CD1c-positive myeloid dendritic cell (primary cell): Measurements from ENCODE around the gene GRM7.

Experiments used
- DNase-seq: peaks from one replicate; pipeline ENCODE4 v3.0.0-alpha.2; 2016; ENCODE audit errors: extremely low spot score

Gene GRM7

DNA sequence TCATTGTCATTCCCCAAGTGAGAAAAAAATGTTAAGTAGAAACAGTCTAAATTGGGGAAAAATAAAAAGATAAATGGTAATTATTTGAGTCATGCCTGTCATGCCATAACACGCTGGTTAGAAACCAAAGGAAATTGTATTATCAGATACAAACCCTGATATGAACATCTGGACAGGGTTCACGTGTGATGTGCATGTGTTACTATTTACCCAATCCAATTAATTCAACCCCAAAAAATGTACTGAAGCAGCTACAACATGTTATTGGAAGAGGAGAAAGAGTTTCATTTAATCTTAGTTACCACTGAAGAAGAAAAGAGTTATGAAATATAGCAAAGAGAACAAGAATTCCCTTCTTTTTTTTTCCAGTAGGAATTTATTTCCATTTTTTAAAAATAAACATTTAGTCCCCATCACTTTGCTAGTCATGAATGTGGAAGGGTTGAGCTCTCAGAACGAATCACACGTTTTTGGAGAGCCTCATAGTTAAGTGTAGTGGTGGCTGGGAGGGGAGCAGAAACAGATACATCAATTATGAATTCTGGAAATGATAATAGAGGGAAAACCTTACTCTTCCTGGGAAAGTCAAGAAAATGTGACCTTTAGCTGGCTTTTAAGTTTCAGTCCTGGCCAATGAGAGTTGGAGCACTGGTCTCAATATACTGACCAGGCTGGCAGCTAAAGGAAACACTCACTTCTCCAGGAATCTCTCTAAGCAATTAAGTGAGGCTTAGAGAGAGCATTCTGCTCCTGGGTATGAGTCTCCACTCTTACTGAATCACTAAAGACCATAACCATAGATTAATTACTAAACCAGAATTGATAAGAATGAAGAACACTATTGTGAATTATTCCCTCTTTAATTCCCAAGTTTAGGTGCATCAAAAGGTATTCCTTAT is 796.5 kb downstream of the GRM7 start:
- DNase-seq: no peak

DNA sequence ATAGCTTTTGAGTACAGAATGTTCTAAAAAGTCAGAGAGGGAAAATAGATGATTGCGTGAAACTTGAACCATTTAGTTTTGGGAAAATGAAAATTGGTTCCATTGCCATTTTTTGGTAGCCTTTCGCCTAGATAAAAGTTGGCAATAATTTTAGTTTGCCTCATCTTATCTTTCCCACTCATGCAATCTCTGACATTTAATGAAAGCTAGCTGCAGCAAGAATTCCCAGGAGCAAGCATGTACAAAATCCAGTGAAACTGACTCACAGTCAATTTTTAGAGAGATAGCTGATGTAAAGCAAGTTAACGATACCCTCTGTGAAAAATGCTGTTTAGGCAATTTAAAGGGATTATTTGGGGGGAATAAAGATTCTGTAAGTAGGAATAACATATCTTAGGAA is 797.4 kb downstream of the GRM7 start:
- no peak for DNase-seq

DNA sequence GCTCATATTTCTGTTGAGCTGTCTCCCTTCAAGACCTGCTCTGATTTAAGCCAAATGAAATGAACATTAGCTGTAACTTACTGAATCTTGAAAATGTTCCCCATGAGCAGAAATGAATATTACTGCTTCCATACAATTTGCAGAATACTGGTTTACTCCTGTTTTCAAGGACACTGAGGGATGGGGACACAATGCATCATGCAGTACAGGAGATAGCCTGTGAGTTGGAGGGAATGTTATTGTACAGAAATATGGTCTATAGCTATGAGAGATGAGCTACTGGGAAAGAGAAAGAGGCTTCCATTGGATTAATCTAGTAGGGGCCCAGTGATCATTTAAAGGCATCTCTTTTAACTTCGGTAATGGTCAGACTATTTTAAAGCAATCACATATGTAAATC is 798.2 kb downstream of the GRM7 start:
- no peak for DNase-seq

DNA sequence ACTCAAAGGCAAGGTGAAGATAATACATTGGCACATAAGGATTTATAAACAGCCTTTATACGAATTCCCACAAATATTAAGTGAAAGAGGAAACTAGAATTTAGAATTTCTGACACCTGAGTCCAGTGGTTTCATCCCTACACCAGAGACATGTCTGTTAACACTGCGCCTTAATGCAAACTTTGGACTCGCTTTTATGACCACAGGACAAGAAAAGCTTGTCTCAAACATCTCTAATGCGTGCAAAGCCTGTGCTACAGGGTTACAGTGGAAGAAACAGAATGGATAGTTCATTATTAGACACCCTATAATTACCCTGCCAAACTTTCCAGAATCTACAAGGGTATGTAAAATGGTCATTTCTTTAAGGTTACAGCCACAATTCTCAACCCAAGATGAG is 802.9 kb downstream of the GRM7 start:
- no peak for DNase-seq

DNA sequence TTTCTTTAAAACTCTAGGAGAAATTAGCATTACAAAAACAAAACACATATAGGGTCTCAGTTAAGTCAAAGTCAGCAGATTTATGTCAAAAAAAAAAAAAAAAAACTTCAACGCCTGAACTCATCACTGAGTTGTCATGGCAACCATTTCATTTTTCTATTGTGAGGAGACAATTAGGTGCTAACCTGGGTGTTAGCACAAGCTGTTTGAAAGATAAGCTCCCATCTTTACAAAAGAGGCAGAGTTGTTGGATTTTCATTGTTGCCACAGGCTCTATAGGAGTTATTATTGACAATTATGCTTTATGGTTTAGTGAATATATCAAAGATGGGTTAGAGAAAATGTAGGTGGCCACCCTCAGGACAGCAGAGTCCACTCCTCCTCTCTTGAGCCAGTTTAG is 806.9 kb downstream of the GRM7 start:
- DNase-seq: no peak

DNA sequence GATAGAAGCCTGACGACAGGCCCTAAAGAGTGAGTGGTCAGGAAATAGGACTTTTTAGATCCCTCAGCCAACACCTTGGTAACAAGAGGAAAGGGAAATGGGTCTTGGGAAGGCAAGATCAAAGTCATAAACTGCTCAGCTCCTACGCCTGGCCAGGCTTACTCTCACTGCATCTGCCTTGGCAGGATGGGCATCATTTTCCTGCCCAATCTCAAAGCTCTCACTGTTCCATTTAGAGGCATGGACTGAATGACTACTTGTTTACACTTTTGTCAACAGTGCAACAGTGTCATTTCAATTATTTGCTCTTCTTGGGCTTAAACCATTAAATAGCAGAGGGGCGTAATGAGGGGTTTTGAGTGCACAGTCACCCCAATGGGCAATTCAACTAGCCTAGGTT is 808.7 kb downstream of the GRM7 start:
- no peak for DNase-seq

DNA sequence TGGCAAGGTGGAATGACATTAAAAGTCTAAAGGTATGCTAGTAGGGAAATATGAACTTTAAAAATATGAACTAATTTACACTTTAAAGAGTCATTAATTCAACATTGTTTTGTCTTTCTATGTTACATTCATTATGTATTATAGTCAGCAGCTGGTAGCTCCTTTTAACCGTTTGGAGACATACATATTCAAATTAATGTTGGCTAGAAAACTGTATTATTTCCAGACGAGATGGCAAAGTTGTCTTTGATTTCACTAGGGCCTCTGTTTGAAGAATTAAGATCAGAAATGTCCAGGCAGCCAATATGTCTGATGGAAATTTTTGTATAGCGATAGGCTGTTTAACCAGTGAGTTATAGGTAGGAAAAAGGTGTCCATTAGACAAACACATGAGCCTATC is 817.6 kb downstream of the GRM7 start:
- DNase-seq: no peak

DNA sequence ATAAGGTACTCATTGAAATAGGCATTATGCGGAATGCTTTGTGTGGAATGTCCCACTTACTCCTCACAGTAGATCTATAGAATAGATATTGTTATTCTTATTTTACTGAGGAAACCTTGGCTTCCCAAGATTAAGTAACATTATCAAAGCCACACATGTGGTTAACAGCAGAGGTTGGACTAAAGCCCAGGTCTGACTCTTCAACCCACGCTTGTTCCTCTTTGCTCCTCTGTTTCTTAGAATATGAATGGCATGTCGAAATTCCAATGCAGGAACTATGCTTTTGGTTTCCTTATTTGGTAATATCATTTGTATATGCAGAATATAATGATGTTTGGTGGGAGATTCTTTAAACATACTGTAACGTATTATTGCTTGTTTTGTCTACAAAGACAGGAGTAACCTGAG is 821.9 kb downstream of the GRM7 start:
- DNase-seq: peak; percentile 93

DNA sequence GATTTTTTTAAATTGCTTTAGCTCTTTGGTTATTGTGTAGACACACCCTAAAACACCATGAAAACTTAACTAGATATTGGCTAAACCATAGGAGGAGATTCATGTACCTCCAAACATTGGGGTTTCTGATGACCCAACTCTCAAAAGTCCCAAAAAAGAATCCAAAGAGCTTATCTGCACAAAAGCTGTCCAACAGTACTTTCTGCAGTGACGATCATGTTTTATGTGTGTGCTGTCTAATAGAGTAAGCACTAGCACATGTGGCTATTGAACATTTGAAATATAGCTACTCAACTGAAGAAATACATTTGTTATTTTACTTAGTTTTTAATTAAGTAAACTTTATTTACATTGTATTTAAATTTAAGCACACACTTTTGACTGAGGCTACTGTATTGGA is 822.5 kb downstream of the GRM7 start:
- no peak for DNase-seq

DNA sequence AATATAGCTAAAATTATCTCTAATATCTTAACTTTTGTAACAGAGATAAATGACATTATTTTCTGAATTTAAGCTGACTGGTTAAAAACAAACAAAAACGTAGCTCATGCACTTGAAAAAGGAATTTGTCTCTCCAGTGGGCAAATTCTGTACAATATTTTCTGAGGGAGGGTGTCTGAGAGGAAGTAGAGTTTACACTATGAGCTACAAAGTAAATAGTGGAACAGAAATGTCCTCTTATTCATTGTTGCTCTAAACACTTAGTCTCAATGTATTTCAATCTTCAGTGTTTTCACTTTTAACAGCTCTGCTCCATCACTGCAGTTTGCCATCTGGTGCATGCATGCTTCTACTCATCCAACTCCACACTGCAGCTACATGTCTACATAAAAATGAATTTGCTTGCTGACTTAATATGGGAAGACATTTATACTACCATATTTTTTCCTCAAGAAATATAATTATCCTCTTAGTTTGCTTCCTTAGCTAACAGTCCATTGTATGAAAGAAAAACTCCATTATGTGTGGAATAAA is 823.3 kb downstream of the GRM7 start:
- DNase-seq: peak; percentile 47

DNA sequence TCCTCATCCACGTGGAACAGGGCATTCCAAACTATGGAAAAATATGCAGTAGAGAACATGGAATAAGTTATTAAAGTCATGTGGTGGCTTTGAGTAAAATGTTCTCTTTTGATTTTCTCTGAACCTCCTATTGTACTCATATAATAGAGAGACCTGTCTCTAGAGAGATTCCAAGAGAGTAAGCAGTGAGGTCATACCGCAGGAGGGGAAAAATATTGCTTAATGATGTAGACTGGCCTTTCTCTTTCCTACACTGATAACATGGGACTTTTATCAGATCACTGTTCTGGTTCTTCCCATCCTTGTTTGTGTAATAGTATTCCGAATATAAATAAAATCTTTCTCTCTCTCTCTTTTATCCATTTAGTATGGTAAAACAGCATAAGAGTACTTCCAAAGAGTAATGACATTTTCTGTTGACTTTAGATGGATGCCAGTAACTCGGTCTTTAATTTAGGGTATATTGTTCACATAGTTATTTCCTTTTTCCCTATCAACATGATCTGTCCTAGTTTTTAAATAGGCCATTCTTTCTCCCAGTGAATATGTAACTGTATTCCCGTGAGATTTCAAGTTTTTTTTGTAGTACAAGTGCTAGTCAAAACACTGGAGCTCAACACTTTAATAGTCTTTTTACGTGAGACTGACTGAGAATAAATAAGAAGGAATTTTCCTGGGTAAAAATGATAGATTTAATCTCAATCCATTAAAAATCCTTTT is 826.7 kb downstream of the GRM7 start:
- DNase-seq: no peak

DNA sequence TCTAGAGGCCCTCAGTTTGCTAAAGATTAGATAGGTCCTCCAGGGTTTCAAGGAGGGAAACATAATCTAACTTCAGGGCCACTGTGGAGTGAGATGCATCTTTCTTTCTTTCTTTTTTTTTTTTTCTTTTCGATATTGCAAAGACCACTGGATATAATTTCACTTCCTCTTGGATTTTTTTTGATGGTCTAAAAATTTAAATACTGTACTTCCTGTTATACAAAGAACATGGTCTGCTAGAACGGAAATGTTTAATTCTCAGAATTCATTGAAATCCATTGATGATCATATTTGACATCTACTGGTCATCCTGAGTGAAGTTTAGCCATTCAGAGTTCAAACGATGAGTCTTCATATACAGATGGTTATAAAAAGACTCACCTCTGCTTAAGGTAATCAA is 832.0 kb downstream of the GRM7 start:
- DNase-seq: peak; percentile 29

DNA sequence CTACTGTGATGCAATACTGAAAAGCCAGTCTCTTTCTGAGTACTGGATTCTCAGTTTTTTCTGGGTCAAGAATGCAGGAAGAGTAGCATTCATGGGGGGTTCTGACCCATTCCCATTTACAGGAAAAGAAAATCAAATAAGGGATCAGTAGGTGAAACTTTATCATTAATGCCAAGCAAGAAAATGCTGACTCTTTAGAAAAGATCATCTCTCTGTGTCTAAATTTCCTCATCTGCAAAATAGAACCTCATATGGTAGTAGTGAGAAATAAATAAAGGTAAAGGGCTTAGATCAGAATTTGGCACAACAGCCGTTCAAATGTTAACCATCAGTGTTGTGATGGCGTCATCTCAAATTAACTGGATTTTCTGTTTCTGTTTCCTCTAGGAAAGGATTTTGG is 833.1 kb downstream of the GRM7 start:
- DNase-seq: no peak

DNA sequence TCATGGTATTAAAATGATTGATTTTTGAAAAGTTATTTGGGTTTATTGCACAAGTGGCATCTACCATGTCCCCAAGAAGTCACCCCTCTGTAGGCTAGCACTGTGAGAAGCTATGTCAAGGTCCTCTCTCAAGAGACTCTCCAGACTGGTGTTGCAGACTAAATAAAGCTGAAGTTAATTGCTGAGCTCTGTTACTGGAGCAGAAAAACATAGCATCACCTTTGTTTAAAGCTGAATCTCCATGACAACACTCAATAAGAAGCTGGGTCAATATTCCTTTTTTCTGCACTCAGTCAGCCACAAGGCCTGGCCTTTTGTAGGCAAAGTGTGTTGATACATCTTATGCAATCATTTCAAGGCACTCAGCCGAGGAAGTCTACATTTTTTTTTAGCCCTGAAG is 834.1 kb downstream of the GRM7 start:
- no peak for DNase-seq

DNA sequence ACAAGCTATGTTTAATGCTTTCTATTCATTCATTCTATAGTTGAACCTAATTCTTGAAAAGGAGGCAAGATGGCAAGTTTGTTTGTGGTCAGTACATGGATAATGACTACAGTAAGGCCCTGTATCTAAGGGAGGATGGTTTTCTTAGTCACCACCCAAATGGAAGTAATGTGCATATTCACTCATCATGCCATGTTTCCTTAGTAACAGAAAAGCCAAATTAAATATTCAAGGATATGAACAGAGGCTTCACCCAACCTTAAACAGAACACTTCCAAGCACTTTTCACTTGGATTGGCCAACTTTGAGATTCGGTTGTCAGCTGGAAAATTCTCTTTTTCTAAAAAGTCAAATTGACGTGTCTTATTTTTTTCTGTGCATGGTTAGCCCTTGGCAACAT is 835.4 kb downstream of the GRM7 start:
- DNase-seq: no peak

DNA sequence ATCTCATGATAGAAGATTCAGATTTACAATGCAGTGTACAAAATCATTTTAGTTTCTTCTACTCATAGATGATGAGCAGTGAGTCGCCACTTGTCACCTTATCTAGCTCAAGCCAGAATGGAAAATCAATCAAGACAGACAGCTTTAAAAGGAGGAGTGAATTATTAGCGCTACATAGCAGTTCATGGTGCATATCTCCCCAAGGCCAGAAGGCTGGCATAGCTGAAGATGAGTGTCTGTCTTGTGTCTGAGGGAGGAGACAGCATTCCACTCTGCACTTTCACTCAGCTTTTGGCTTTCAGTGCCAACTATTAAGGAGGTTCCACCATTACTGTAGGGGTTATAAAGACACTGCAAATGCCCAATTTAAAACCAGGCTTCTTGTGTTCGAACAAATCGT is 836.6 kb downstream of the GRM7 start:
- no peak for DNase-seq

DNA sequence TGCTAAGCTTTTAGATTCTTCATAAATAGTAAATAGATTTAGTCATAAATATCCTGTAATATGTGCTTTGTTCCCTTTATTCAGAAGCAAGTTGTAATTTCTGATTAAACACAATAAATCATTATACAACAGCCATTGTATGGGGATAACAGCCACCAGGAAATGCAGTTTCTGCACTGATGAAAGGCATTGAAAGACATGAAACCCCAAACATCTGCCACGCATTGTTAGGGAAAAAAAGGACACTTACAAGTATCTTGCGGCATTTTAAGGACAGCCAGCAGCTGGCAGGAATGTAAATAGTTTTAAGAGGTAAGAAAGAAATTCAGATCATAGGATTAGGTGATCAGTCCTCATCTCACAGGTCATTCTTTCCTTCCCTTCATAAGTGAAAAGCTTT is 839.6 kb downstream of the GRM7 start:
- no peak for DNase-seq

DNA sequence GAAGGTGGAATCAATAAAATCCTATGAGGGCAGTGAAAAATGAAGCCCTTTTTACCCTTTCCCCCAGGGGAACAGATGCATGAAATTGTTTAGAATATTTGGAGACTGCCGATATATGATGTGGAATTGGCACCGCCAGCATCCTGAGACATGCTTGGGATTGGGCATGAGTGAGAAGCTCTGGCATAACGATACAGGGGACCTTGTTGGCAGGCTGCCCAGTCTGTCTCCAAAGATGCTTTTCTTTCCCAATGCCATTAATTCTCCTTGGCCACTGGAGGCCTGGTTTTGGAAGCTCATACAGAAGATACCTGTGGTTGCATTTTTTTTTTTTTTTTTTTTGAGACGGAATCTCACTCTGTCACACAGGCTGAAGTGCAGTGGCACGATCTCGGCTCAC is 840.1 kb downstream of the GRM7 start:
- no peak for DNase-seq

DNA sequence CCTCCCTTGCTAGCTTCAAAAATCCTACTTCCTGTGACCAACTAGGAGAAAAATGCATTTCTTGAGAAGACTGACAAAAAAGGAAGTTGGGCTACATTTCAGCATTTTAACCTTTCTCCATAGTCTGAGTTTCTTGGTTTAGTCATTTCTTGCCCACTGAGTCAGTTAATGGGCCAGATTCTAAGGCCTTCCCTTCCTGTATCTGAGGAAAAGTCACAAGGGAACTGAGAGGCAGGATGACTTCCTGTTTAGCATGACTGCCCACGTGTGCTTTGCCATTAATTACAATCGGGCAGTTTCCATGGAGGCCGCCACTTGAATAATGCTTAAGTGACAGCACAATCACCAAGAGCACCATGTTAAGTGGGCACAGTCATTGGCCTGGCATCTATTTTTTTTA is 846.3 kb downstream of the GRM7 start:
- DNase-seq: peak; percentile 96

DNA sequence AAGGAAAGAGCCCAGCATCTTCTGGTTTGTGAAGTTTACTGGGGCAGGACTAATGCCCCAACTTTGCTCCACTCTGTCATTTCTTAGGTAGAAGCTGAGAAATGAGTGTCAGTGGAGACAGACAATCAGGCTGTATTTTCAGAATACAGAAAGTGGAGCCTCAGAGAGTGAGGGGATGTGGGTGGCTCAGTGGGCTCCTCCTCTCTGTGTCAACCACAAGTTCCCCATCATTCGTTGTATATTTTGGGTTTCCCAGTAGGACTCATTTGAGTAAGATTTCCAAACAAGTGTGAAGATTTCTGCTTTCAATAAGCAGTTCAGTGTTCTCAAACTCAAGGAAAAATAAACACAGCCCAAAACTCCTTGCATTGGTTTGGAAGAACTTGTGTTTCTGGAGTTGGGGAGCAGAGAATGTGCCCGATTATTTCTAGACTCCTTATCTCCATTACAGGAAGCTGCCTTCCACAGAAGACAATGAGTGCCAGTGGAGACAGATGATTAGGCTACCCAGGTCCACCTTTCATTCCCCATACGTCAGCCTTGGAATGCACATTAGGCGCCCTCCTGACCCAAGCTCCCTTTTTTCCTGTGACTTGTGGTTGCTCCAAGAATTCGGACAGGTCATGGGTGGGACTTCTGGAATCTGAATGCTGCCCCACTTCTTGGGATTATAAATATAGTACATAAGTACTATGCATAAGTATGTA is 848.6 kb downstream of the GRM7 start:
- peak; percentile 86 for DNase-seq

DNA sequence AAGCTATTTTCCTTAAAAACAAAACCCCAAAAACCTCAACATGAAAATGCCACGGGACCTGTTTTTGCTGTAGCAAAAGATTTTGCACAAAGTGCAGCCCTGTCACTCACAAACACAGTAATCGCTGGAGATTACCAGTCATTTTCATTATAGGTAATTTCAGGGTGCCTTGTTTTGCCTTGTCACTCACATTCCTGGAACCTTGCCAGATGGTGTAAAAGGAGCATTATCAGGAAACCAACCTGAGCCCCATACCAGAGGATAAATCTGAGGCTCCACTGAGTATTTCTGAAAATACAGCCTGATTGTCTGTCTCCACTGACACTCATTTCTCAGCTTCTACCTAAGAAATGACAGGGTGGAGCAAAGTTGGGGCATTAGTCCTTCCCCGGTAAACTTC is 849.4 kb downstream of the GRM7 start:
- DNase-seq: no peak

DNA sequence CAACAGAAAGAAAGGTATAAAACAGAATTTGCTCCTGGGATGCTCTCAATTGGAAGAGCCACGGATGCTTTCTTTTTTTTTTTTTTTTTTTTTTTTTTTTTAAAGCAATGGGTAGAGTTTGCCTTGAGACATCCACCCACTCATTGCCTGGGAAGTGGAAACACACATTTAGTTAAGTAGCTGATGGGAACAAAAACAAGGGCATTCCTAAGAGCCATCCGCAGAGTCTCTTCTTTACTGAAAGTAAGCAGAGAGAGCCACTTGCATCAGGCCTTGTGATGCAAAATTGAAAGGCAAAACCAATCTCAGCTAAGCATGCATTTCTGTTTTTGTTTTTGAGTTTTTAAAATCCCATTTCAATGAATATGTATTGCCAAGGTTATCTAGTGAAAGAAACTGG is 852.8 kb downstream of the GRM7 start:
- DNase-seq: no peak
